OCI-LY1 (cell line): ENCODE measurements around the gene PLCD3.

Source experiments
- H2AFZ ChIP-seq: fragments of 200-600 bp; sonication (generic), shearing (Covaris generic); 2 replicates; pipeline ENCODE4 v1.6.0; 2014; ENCODE audit warnings: antibody characterized with exemption, mild to moderate bottlenecking, low read length
- H3F3A ChIP-seq: fragments of 200-600 bp; sonication (generic), shearing (Covaris generic); 2 replicates; pipeline ENCODE4 v1.6.0; 2014; ENCODE audit warnings: mild to moderate bottlenecking, antibody characterized with exemption, low read length, moderate library complexity; ENCODE audit not compliant: insufficient read depth
- H3K27ac ChIP-seq: fragments of 200-600 bp; sonication (generic); 2 replicates; pipeline ENCODE4 v1.5.1; 2014; ENCODE audit warnings: low read length, mixed run types, mild to moderate bottlenecking, low read depth; ENCODE audit not compliant: poor library complexity, severe bottlenecking
- H3K27me3 ChIP-seq: fragments of 200-600 bp; sonication (generic); 2 replicates; pipeline ENCODE4 v1.6.0; 2014; ENCODE audit warnings: antibody characterized with exemption, mild to moderate bottlenecking, low read length, moderate library complexity; ENCODE audit not compliant: insufficient read depth
- H3K36me3 ChIP-seq: fragments of 200-600 bp; sonication (generic); 2 replicates; pipeline ENCODE4 v1.6.1; 2014; ENCODE audit warnings: mild to moderate bottlenecking, antibody characterized with exemption, low read length, moderate library complexity, mixed read lengths; ENCODE audit not compliant: insufficient read depth
- H3K4me1 ChIP-seq: fragments of 200-600 bp; sonication (generic); 2 replicates; pipeline ENCODE4 v1.5.1; 2014; ENCODE audit warnings: mild to moderate bottlenecking, low read length, moderate library complexity; ENCODE audit not compliant: insufficient read depth, severe bottlenecking
- H3K4me2 ChIP-seq: fragments of 200-600 bp; sonication (generic), shearing (Covaris generic); 2 replicates; pipeline ENCODE4 v1.6.1; 2014; ENCODE audit warnings: low read length
- H3K4me3 ChIP-seq: fragments of 200-600 bp; sonication (generic); 2 replicates; pipeline ENCODE4 v1.5.1; 2014; ENCODE audit warnings: low read length, low read depth, mild to moderate bottlenecking, mixed read lengths; ENCODE audit not compliant: poor library complexity, severe bottlenecking
- H3K79me2 ChIP-seq: fragments of 200-600 bp; shearing (Covaris generic); 2 replicates; pipeline ENCODE4 v1.6.1; 2016; ENCODE audit warnings: mixed run types, low read length, mixed read lengths; ENCODE audit not compliant: insufficient read depth
- H3K9ac ChIP-seq: fragments of 200-600 bp; sonication (generic), shearing (Covaris generic); 2 replicates; pipeline ENCODE4 v1.6.1; 2014; ENCODE audit warnings: mild to moderate bottlenecking, low read length, mixed read lengths
- H3K9me2 ChIP-seq: fragments of 200-600 bp; sonication (generic), shearing (Covaris generic); 2 replicates; pipeline ENCODE4 v1.6.1; 2014; ENCODE audit warnings: low read depth, mild to moderate bottlenecking, low read length, mixed read lengths
- H3K9me3 ChIP-seq: fragments of 200-600 bp; shearing (Covaris generic); 2 replicates; pipeline ENCODE4 v1.6.1; 2014; ENCODE audit warnings: low read length, mixed read lengths
- H4K20me1 ChIP-seq: fragments of 200-600 bp; sonication (generic), shearing (Covaris generic); 2 replicates; pipeline ENCODE4 v1.6.0; 2016; ENCODE audit warnings: mild to moderate bottlenecking, low read length; ENCODE audit not compliant: insufficient read depth
- EZH2 ChIP-seq: fragments of 200-600 bp; sonication (generic), shearing (Covaris generic); IDR thresholded peaks from 2 replicates; pipeline ENCODE4 v1.8.0; 2017; ENCODE audit warnings: borderline replicate concordance, mixed run types, mild to moderate bottlenecking, antibody characterized with exemption, low read length, moderate library complexity, mixed read lengths
- TF ChIP-seq, protein P1 (sequence below): fragments of 200-600 bp; sonication (generic), shearing (Covaris generic); IDR thresholded peaks from 2 replicates; pipeline ENCODE4 v1.5.1; 2017; ENCODE audit warnings: mild to moderate bottlenecking, antibody characterized with exemption, low read length, moderate library complexity, mixed read lengths

Gene PLCD3

DNA sequence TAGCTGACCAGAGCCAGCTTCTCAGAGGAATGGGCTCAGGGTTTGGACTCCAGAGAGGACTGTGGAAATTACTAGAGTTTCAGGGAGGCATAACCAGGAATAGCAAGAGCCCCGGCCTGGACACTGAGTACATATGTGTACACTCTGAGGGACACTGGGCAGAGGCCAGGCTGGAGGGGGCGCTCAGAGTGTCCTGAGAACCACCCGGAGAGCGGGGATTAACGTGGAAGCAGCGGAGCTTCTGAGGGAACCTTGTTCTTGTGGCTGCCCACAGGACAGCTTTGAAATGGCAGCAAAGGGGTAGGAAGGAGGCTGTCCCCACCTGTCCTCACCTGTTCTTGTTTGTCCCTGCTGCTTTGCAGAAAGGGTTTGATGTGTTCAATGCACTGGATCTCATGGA, 27.8 kb downstream of the PLCD3 start:
- H2AFZ ChIP-seq: no peak overlapping the region
- no peaks in the 10 kb centered on the region for H3K79me2 ChIP-seq
- no peaks in the 10 kb centered on the region for H3K27me3 ChIP-seq
- peaks cover 83% of the 10 kb centered on the region for H3K36me3 ChIP-seq
- no peak overlapping the region for H3K4me3 ChIP-seq
- H4K20me1 ChIP-seq: no peaks in the 10 kb centered on the region
- no peaks in the 10 kb centered on the region for H3K9me2 ChIP-seq
- H3K27ac ChIP-seq: no peak overlapping the region
- no peaks in the 10 kb centered on the region for H3F3A ChIP-seq
- no peaks in the 10 kb centered on the region for H3K9me3 ChIP-seq
- H3K4me2 ChIP-seq: no peak overlapping the region
- TF ChIP-seq EZH2: no peak
- TF ChIP-seq, protein P1, sequence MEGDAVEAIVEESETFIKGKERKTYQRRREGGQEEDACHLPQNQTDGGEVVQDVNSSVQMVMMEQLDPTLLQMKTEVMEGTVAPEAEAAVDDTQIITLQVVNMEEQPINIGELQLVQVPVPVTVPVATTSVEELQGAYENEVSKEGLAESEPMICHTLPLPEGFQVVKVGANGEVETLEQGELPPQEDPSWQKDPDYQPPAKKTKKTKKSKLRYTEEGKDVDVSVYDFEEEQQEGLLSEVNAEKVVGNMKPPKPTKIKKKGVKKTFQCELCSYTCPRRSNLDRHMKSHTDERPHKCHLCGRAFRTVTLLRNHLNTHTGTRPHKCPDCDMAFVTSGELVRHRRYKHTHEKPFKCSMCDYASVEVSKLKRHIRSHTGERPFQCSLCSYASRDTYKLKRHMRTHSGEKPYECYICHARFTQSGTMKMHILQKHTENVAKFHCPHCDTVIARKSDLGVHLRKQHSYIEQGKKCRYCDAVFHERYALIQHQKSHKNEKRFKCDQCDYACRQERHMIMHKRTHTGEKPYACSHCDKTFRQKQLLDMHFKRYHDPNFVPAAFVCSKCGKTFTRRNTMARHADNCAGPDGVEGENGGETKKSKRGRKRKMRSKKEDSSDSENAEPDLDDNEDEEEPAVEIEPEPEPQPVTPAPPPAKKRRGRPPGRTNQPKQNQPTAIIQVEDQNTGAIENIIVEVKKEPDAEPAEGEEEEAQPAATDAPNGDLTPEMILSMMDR: no peak
- no peaks in the 10 kb centered on the region for H3K4me1 ChIP-seq
- no peak overlapping the region for H3K9ac ChIP-seq

GRCh38 chr17:45104029-45104428, 28.3 kb downstream of the PLCD3 start:
- Histone ChIP-seq H2AFZ (no peak overlapping the region), H3K9ac (no peak overlapping the region), H3K27ac (no peak overlapping the region), H3K9me3 (no peaks in the 10 kb centered on the region), H3K79me2 (no peaks in the 10 kb centered on the region), H3K27me3 (no peaks in the 10 kb centered on the region), H3K36me3 (peaks cover 86% of the 10 kb centered on the region), H4K20me1 (no peaks in the 10 kb centered on the region), H3F3A (no peaks in the 10 kb centered on the region), H3K9me2 (no peaks in the 10 kb centered on the region), H3K4me1 (no peaks in the 10 kb centered on the region), H3K4me3 (no peak overlapping the region), H3K4me2 (no peak overlapping the region)
- no peak for TF ChIP-seq EZH2
- TF ChIP-seq, protein P1: no peak

DNA sequence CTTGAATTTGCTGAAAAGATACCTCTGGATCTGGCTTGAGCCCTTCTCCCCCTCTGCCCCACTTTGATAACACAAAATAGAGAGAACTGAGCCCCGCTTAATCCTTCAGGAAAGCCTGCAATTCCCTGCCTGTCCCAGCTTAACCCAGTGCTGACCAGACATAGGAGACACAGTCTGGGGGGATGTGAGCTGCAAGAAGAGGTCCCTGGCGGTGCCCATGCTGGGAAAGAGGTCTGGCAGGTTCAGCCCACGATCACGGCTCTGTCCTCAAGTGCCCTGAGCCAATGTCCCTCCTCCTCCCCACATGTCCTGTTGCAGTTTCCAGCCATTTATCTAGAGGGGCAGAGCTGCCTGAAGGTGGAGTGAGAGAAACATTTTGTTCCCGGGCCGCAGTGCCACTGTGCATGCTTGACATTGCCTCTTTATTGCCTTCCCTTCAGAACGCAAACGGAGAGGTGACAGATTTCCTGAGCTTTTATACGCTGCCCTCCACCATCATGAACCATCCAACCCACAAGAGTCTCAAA, 29.0 kb downstream of the PLCD3 start:
- no peak overlapping the region for H3K4me2 ChIP-seq
- H4K20me1 ChIP-seq: no peaks in the 10 kb centered on the region
- no peaks in the 10 kb centered on the region for H3K27me3 ChIP-seq
- H3K9me2 ChIP-seq: no peaks in the 10 kb centered on the region
- H3K79me2 ChIP-seq: no peaks in the 10 kb centered on the region
- no peak overlapping the region for H3K4me3 ChIP-seq
- no peak for TF ChIP-seq EZH2
- TF ChIP-seq, protein P1: no peak
- H3F3A ChIP-seq: no peaks in the 10 kb centered on the region
- H3K27ac ChIP-seq: no peak overlapping the region
- H3K36me3 ChIP-seq: peaks cover 86% of the 10 kb centered on the region
- peaks cover 5% of the 10 kb centered on the region for H3K4me1 ChIP-seq
- no peaks in the 10 kb centered on the region for H3K9me3 ChIP-seq
- H2AFZ ChIP-seq: no peak overlapping the region
- no peak overlapping the region for H3K9ac ChIP-seq
